BJ (cell line): ENCODE data around the gene PC. TPM values are rescaled to one million over a fixed set of nuclear protein-coding genes. Genes with fewer than 3 reads are reported as not detected.
A peak's percentile ranks its signal among the peaks of the same experiment; 100 is the strongest.

Experiments
- CTCF ChIA-PET: fragments of 350-600 bp; formaldehyde crosslinking; extraction: SDS; loops from one replicate; lab custom pipeline; 2021; ENCODE audit warnings: antibody characterized with exemption, inconsistent platforms; lab: Yijun Ruan, JAX
- POLR2A ChIA-PET: fragments of 300-600 bp; sonication (Branson Sonifier 250); formaldehyde crosslinking; extraction: SDS; loops from one replicate; lab custom pipeline; 2021; ENCODE audit warnings: antibody characterized with exemption; lab: Charles Lee
- DNase-seq: peaks from one replicate; pipeline ENCODE4 v3.0.0-alpha.2; 2011; ENCODE audit warnings: low read depth
- H3K27me3 ChIP-seq: 2 replicates; pipeline ENCODE4 v1.6.0; 2011; ENCODE audit warnings: low read length; ENCODE audit not compliant: control insufficient read depth, insufficient read depth
- H3K36me3 ChIP-seq: 2 replicates; pipeline ENCODE4 v1.5.1; 2011; ENCODE audit warnings: low read length; ENCODE audit not compliant: control insufficient read depth, insufficient read depth
- H3K4me3 ChIP-seq: 2 replicates; pipeline ENCODE4 v1.5.1; 2011; ENCODE audit warnings: low read depth, mild to moderate bottlenecking, control low read depth, low read length
- CTCF ChIP-seq: IDR thresholded peaks from 2 replicates; pipeline ENCODE4 v1.5.1; 2011; ENCODE audit warnings: low read depth, mild to moderate bottlenecking, control low read depth, inconsistent platforms, low read length, moderate library complexity; ENCODE audit not compliant: insufficient read depth
- polyA plus RNA-seq: library from polyadenylated mRNA; depleted of rRNA; stranded (reverse); fragments of >200 nt; gene quantifications from 2 replicates; pipeline ENCODE4 v1.2.3, GENCODE V29; 2011

The PC gene
- polyA plus RNA-seq, 1 experiment = 14.3 TPM

- ChIA-PET CTCF (no interaction called here), POLR2A (no interaction called here)
- no peak for DNase-seq
Observed at GRCh38 chr11:66853242-66854229, 104.6 kb downstream of the PC start.

GRCh38 chr11:66852466-66853241, 105.5 kb downstream of the PC start:
- ChIA-PET POLR2A (no interaction called here), CTCF (interaction anchor here (0.8 to 1.2 kb wide), 2 partner anchors 8 to 123 kb away, joined by 3 read pairs; no protein-coding TSS in a partner anchor)
- Histone ChIP-seq H3K27me3 (no peaks in the 10 kb centered on the region), H3K4me3 (no peak overlapping the region), H3K36me3 (peaks cover 10% of the 10 kb centered on the region)
- no peak for TF ChIP-seq CTCF
- DNase-seq = no peak

More at GRCh38 chr11:66853242-66854229, 104.6 kb downstream of the PC start:
- Histone ChIP-seq H3K4me3 (no peak overlapping the region), H3K36me3 (peaks cover 9% of the 10 kb centered on the region), H3K27me3 (no peaks in the 10 kb centered on the region)
- TF ChIP-seq CTCF = no peak

GRCh38 chr11:66851698-66852465, 106.3 kb downstream of the PC start:
- Histone ChIP-seq H3K36me3 (peaks cover 13% of the 10 kb centered on the region), H3K27me3 (no peaks in the 10 kb centered on the region), H3K4me3 (no peak overlapping the region)
- CTCF ChIA-PET = interaction anchor here (0.8 to 1.2 kb wide), 2 partner anchors 8 to 124 kb away, joined by 3 read pairs; no protein-coding TSS in a partner anchor
- peak; percentile 32 for TF ChIP-seq CTCF
- POLR2A ChIA-PET = no interaction called here
- no peak for DNase-seq

GRCh38 chr11:66851239-66851596, 107.0 kb downstream of the PC start:
- no peak for DNase-seq
- Histone ChIP-seq H3K4me3 (no peak overlapping the region), H3K36me3 (peaks cover 17% of the 10 kb centered on the region), H3K27me3 (no peaks in the 10 kb centered on the region)
- TF ChIP-seq CTCF = no peak
- ChIA-PET CTCF (interaction anchor here (1.2 kb wide), 1 partner anchor 125 kb away, joined by 3 read pairs; no protein-coding TSS in a partner anchor), POLR2A (no interaction called here)
